ENCODE measurements around the gene FTL. TPM values are rescaled to one million over a fixed set of nuclear protein-coding genes. Genes with fewer than 3 reads are reported as not detected.

Gene FTL
- total and polyA plus RNA-seq, 2 donors: 1,031 to 8,316 TPM

DNA sequence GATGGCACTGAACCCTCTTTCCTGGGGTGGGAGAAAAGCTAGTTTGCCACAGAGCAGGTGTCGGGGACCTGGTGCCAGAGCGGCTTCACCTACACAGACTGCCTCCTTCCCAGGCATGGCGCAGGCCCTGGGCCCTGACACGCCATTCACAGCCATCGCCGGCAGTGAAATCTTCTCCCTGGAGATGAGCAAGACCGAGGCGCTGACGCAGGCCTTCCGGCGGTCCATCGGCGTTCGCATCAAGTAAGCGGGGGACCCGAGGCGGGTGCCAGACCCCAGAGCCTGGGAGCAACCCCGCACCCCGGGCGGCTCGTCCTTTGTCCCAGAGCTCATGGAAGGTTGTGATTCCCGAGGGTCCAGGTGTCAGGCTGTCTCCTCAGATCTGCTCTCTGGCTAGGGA is 41.8 kb downstream of the FTL start:
- WGBS: 98% methylated on average over 22 of the region's 22 CpGs
- Histone ChIP-seq H3K27ac (ENCODE audit: low read depth in 1 of 2, low read length in 1 of 2) (no peak overlapping the region), H3K27me3 (ENCODE audit: control insufficient read depth in 2 of 2, insufficient read depth in 1 of 2, low read length in 1 of 2) (no peaks in the 10 kb centered on the region), H3K9me3 (ENCODE audit: control insufficient read depth in 2 of 2, insufficient read depth in 1 of 2, low read length in 1 of 2) (no peaks in the 10 kb centered on the region), H3K36me3 (ENCODE audit: control insufficient read depth in 2 of 2, insufficient read depth in 2 of 2, low read length in 1 of 2) (peaks cover 71 to 72% of the 10 kb centered on the region in 2 donors), H3K4me3 (ENCODE audit: low read length in 2 of 2) (no peak overlapping the region), H3K4me1 (ENCODE audit: control insufficient read depth in 2 of 2, insufficient read depth in 2 of 2, low read length in 2 of 2) (no peaks in the 10 kb centered on the region)
- DNase-seq (ENCODE audit: low read depth in 6 of 9, low spot score in 9 of 9): no peak

DNA sequence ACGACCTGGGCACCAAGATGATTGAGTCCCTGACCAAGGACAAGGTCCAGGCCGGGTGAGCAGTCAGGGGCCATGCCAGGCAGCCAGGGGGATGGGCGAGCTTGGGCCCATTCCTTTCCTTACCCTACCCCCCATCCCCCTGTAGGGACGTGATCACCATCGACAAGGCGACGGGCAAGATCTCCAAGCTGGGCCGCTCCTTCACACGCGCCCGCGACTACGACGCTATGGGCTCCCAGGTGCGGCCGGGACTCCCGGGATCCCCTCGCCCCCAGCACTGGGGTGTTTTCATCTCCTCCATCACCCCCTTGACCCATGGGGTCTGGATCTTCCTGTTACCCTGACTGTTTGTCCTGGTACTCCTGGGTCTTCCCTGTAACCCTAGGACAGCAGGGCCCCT is 44.7 kb downstream of the FTL start:
- WGBS: 99% methylated on average over 18 of the region's 18 CpGs
- no peak overlapping the region for H3K4me3 ChIP-seq (ENCODE audit: low read length in 2 of 2)
- H3K27ac ChIP-seq (ENCODE audit: low read depth in 1 of 2, low read length in 1 of 2): no peak overlapping the region
- H3K36me3 ChIP-seq (ENCODE audit: control insufficient read depth in 2 of 2, insufficient read depth in 2 of 2, low read length in 1 of 2): peaks cover 62 to 75% of the 10 kb centered on the region in 2 donors
- H3K9me3 ChIP-seq (ENCODE audit: control insufficient read depth in 2 of 2, insufficient read depth in 1 of 2, low read length in 1 of 2): no peaks in the 10 kb centered on the region
- H3K4me1 ChIP-seq (ENCODE audit: control insufficient read depth in 2 of 2, insufficient read depth in 2 of 2, low read length in 2 of 2): no peaks in the 10 kb centered on the region
- H3K27me3 ChIP-seq (ENCODE audit: control insufficient read depth in 2 of 2, insufficient read depth in 1 of 2, low read length in 1 of 2): no peaks in the 10 kb centered on the region
- no peak for DNase-seq (ENCODE audit: low read depth in 6 of 9, low spot score in 9 of 9)

DNA sequence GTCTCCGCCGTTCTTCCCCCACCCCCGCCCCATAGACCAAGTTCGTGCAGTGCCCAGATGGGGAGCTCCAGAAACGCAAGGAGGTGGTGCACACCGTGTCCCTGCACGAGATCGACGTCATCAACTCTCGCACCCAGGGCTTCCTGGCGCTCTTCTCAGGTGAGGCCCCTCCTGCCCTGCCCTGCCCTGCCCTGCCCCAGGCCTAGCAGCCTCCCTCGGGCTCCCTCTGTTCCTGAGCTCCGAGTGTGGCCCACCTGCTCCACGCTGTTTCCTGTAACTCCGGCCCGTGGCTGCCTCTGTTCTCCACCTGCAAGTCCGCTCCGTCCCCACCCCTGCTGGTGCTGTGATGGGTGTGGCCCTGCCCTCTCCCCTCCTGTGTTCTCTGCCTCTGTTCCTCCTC is 45.3 kb downstream of the FTL start:
- no peaks in the 10 kb centered on the region for H3K9me3 ChIP-seq (ENCODE audit: control insufficient read depth in 2 of 2, insufficient read depth in 1 of 2, low read length in 1 of 2)
- WGBS: 97% methylated on average over 18 of the region's 18 CpGs
- DNase-seq (ENCODE audit: low read depth in 6 of 9, low spot score in 9 of 9): no peak
- H3K4me3 ChIP-seq (ENCODE audit: low read length in 2 of 2): no peak overlapping the region
- no peak overlapping the region for H3K27ac ChIP-seq (ENCODE audit: low read depth in 1 of 2, low read length in 1 of 2)
- peaks cover 60 to 76% of the 10 kb centered on the region in 2 donors for H3K36me3 ChIP-seq (ENCODE audit: control insufficient read depth in 2 of 2, insufficient read depth in 2 of 2, low read length in 1 of 2)
- no peaks in the 10 kb centered on the region for H3K27me3 ChIP-seq (ENCODE audit: control insufficient read depth in 2 of 2, insufficient read depth in 1 of 2, low read length in 1 of 2)
- no peaks in the 10 kb centered on the region for H3K4me1 ChIP-seq (ENCODE audit: control insufficient read depth in 2 of 2, insufficient read depth in 2 of 2, low read length in 2 of 2)

DNA sequence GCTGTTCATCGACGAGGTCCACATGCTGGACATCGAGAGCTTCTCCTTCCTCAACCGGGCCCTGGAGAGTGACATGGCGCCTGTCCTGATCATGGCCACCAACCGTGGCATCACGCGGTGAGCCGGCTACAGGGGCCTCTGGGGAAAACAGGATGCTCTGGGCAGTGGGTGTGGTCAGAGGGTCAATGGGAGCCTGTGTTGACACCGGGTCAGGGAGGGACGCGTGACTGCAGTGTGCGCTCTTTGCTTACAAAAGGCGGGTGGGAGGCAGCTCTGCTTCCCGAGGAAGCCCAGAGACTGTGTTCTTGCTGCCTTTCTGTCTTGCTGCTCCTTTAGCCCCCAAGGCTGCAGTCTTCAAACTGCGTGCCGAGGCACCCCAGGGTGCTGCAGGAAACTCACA is 46.1 kb downstream of the FTL start:
- no peak overlapping the region for H3K27ac ChIP-seq (ENCODE audit: low read depth in 1 of 2, low read length in 1 of 2)
- H3K36me3 ChIP-seq (ENCODE audit: control insufficient read depth in 2 of 2, insufficient read depth in 2 of 2, low read length in 1 of 2): peaks cover 62 to 76% of the 10 kb centered on the region in 2 donors
- H3K27me3 ChIP-seq (ENCODE audit: control insufficient read depth in 2 of 2, insufficient read depth in 1 of 2, low read length in 1 of 2): no peaks in the 10 kb centered on the region
- no peak for DNase-seq (ENCODE audit: low read depth in 6 of 9, low spot score in 9 of 9)
- H3K9me3 ChIP-seq (ENCODE audit: control insufficient read depth in 2 of 2, insufficient read depth in 1 of 2, low read length in 1 of 2): no peaks in the 10 kb centered on the region
- H3K4me3 ChIP-seq (ENCODE audit: low read length in 2 of 2): no peak overlapping the region
- H3K4me1 ChIP-seq (ENCODE audit: control insufficient read depth in 2 of 2, insufficient read depth in 2 of 2, low read length in 2 of 2): no peaks in the 10 kb centered on the region
- 98% methylated on average over 17 of the region's 17 CpGs for WGBS

DNA sequence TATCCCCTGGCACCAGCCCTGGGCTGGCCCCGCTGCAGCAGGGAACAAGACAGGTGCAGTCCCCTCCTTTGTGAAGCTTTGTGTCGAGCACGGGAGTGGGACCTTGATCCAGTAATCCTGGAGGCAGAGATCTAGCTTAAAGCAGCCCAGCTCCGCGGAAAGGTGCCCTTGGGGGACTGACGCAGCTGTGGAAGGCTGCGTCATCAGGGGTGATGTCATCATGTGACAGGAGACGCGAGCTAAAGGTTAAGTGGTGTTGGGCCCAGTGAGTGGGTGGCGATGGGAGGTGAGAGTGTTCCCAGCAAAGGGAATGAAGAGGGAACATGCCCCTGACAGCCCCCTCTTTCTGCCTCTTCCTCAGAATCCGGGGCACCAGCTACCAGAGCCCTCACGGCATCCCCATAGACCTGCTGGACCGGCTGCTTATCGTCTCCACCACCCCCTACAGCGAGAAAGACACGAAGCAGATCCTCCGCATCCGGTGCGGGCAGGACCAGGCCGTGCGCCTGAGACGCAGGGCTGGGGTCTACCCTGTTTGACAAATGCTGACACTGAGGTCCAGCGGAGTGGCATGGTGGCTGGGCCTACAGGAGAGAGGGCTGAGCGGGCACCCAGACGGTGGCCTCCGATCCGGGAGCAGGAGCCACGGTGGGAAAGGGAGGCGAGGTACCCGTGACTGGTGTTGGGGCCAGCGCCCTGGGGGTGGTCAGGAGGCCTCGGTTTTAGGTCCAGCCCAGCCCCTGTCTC is 49.2 kb downstream of the FTL start:
- DNase-seq (ENCODE audit: low read depth in 6 of 9, low spot score in 9 of 9): no peak
- Histone ChIP-seq H3K36me3 (ENCODE audit: control insufficient read depth in 2 of 2, insufficient read depth in 2 of 2, low read length in 1 of 2) (peaks cover 48 to 64% of the 10 kb centered on the region in 2 donors), H3K4me3 (ENCODE audit: low read length in 2 of 2) (no peak overlapping the region), H3K4me1 (ENCODE audit: control insufficient read depth in 2 of 2, insufficient read depth in 2 of 2, low read length in 2 of 2) (peaks cover 3 to 11% of the 10 kb centered on the region in 2 donors), H3K9me3 (ENCODE audit: control insufficient read depth in 2 of 2, insufficient read depth in 1 of 2, low read length in 1 of 2) (no peaks in the 10 kb centered on the region), H3K27ac (ENCODE audit: low read depth in 1 of 2, low read length in 1 of 2) (no peak overlapping the region), H3K27me3 (ENCODE audit: control insufficient read depth in 2 of 2, insufficient read depth in 1 of 2, low read length in 1 of 2) (peaks cover 7 to 23% of the 10 kb centered on the region in 2 donors)
- WGBS: 97% methylated on average over 32 of the region's 32 CpGs

DNA sequence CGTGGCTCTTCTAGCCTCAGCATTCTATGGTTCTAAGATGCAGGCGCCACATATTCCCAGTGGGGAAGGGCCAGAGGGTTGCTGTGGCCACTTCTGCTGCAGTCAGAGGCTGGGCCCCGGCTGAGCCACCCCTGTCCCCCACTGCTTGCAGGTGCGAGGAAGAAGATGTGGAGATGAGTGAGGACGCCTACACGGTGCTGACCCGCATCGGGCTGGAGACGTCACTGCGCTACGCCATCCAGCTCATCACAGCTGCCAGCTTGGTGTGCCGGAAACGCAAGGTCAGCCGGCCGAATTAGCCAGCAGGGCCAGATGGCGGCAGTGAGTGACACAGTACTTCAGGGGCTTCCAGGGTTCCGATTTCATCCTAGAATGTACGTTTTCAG is 49.8 kb downstream of the FTL start:
- Histone ChIP-seq H3K36me3 (ENCODE audit: control insufficient read depth in 2 of 2, insufficient read depth in 2 of 2, low read length in 1 of 2) (peaks cover 43 to 59% of the 10 kb centered on the region in 2 donors), H3K9me3 (ENCODE audit: control insufficient read depth in 2 of 2, insufficient read depth in 1 of 2, low read length in 1 of 2) (no peaks in the 10 kb centered on the region), H3K27ac (ENCODE audit: low read depth in 1 of 2, low read length in 1 of 2) (no peak overlapping the region), H3K27me3 (ENCODE audit: control insufficient read depth in 2 of 2, insufficient read depth in 1 of 2, low read length in 1 of 2) (peaks cover 13 to 28% of the 10 kb centered on the region in 2 donors), H3K4me3 (ENCODE audit: low read length in 2 of 2) (no peak overlapping the region), H3K4me1 (ENCODE audit: control insufficient read depth in 2 of 2, insufficient read depth in 2 of 2, low read length in 2 of 2) (peaks cover 3 to 14% of the 10 kb centered on the region in 2 donors)
- 98% methylated on average over 18 of the region's 18 CpGs for WGBS
- DNase-seq (ENCODE audit: low read depth in 6 of 9, low spot score in 9 of 9): no peak

DNA sequence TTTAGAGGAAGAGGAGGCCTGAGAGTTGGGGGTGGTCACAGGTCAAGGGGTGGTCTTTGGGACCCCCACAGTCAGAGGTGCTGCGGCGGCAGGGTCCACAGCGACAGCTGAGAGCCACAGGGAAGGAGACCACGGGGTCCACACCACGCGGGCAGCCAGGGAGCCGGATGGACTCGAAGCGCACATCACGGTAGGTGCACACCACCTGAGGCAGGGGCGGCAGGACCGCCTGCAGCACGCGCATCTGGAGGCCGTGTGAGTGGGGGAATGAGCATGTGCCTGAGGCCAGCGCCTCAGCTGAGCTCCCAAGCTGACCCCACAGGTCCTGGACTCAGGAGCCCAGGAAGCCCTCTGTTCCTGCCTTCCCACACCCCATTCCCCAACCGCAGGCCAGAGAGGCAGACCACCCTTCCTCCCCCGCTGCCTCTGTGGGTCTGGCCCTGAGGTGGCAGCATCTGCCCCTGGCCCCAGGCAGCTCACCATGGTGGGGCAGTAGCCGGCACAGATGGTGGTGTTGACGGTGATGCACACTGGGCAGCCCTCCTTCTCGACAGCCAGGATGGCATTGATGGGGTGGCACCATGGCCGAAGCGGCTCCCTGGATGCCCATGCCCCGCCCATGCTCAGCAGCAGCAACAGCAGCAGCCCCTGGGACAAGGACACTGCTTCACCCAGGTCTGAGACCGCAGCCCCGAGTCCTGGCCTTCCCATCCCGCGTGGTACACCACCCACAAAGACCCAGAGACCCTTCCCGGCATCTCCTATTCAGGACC is 51.1 kb downstream of the FTL start:
- peaks cover 16 to 42% of the 10 kb centered on the region in 2 donors for H3K27me3 ChIP-seq (ENCODE audit: control insufficient read depth in 2 of 2, insufficient read depth in 1 of 2, low read length in 1 of 2)
- no peaks in the 10 kb centered on the region for H3K9me3 ChIP-seq (ENCODE audit: control insufficient read depth in 2 of 2, insufficient read depth in 1 of 2, low read length in 1 of 2)
- no peak for DNase-seq (ENCODE audit: low read depth in 6 of 9, low spot score in 9 of 9)
- peaks cover 31 to 45% of the 10 kb centered on the region in 2 donors for H3K36me3 ChIP-seq (ENCODE audit: control insufficient read depth in 2 of 2, insufficient read depth in 2 of 2, low read length in 1 of 2)
- no peak overlapping the region for H3K4me3 ChIP-seq (ENCODE audit: low read length in 2 of 2)
- WGBS: 94% methylated on average over 27 of the region's 29 CpGs
- peaks cover 3 to 14% of the 10 kb centered on the region in 2 donors for H3K4me1 ChIP-seq (ENCODE audit: control insufficient read depth in 2 of 2, insufficient read depth in 2 of 2, low read length in 2 of 2)
- no peak overlapping the region for H3K27ac ChIP-seq (ENCODE audit: low read depth in 1 of 2, low read length in 1 of 2)

Other genes starting within 250 kb of the FTL start
- gene MAMSTR, start 245.6 kb upstream of the FTL start, total RNA-seq: 0.38 TPM
- gene MAMSTR, start 245.6 kb upstream of the FTL start, polyA plus RNA-seq: 1.2 TPM
- 3.3 TPM for gene RASIP1, start 224.7 kb upstream of the FTL start, total RNA-seq
- gene RASIP1, start 224.7 kb upstream of the FTL start, polyA plus RNA-seq: 15.6 TPM
- gene IZUMO1, start 218.4 kb upstream of the FTL start, total RNA-seq: 0.05 TPM
- gene IZUMO1, start 218.4 kb upstream of the FTL start, polyA plus RNA-seq: 0.18 TPM
- 0.52 TPM for gene FUT1, start 212.7 kb upstream of the FTL start, total RNA-seq
- 1.3 TPM for gene FUT1, start 212.7 kb upstream of the FTL start, polyA plus RNA-seq
- not detected for gene FGF21, start 209.8 kb upstream of the FTL start, total RNA-seq
- 0.11 TPM for gene FGF21, start 209.8 kb upstream of the FTL start, polyA plus RNA-seq
- 18.9 TPM for gene BCAT2, start 154.3 kb upstream of the FTL start, total RNA-seq
- 37.5 TPM for gene BCAT2, start 154.3 kb upstream of the FTL start, polyA plus RNA-seq
- 9.9 TPM for gene HSD17B14, start 128.8 kb upstream of the FTL start, total RNA-seq
- 20.4 TPM for gene HSD17B14, start 128.8 kb upstream of the FTL start, polyA plus RNA-seq
- gene PLEKHA4, start 96.7 kb upstream of the FTL start, total RNA-seq: 4.1 TPM
- 17.3 TPM for gene PLEKHA4, start 96.7 kb upstream of the FTL start, polyA plus RNA-seq
- 12.1 TPM for gene PPP1R15A, start 92.9 kb upstream of the FTL start, total RNA-seq
- 40.0 TPM for gene PPP1R15A, start 92.9 kb upstream of the FTL start, polyA plus RNA-seq
- gene TULP2, start 66.6 kb upstream of the FTL start, total RNA-seq: not detected
- 0.02 TPM for gene TULP2, start 66.6 kb upstream of the FTL start, polyA plus RNA-seq
- gene NUCB1, start 65.0 kb upstream of the FTL start, total RNA-seq: 42.3 TPM
- gene NUCB1, start 65.0 kb upstream of the FTL start, polyA plus RNA-seq: 119 TPM
- gene DHDH, start 31.6 kb upstream of the FTL start, total RNA-seq: 0.28 TPM
- 1.0 TPM for gene DHDH, start 31.6 kb upstream of the FTL start, polyA plus RNA-seq
- 62.6 TPM for gene BAX, start 10.4 kb upstream of the FTL start, total RNA-seq
- gene BAX, start 10.4 kb upstream of the FTL start, polyA plus RNA-seq: 126 TPM
- gene GYS1, start 28.0 kb downstream of the FTL start, total RNA-seq: 14.0 TPM
- 22.2 TPM for gene GYS1, start 28.0 kb downstream of the FTL start, polyA plus RNA-seq
- 107 TPM for gene RUVBL2, start 28.6 kb downstream of the FTL start, total RNA-seq
- gene RUVBL2, start 28.6 kb downstream of the FTL start, polyA plus RNA-seq: 52.0 TPM
- not detected for gene LHB, start 51.8 kb downstream of the FTL start, total RNA-seq
- gene LHB, start 51.8 kb downstream of the FTL start, polyA plus RNA-seq: 1.2 TPM
- 0.14 TPM for gene CGB3, start 59.0 kb downstream of the FTL start, total RNA-seq
- gene CGB3, start 59.0 kb downstream of the FTL start, polyA plus RNA-seq: 0.37 TPM
- not detected for gene CGB2, start 66.6 kb downstream of the FTL start, total RNA-seq
- gene CGB2, start 66.6 kb downstream of the FTL start, polyA plus RNA-seq: 0.11 TPM
- not detected for gene CGB1, start 71.6 kb downstream of the FTL start, total RNA-seq
- not detected for gene CGB1, start 71.6 kb downstream of the FTL start, polyA plus RNA-seq
- gene CGB5, start 78.5 kb downstream of the FTL start, total RNA-seq: 0.19 TPM
- gene CGB5, start 78.5 kb downstream of the FTL start, polyA plus RNA-seq: 0.98 TPM
- 0.14 TPM for gene CGB8, start 83.8 kb downstream of the FTL start, total RNA-seq
- 0.27 TPM for gene CGB8, start 83.8 kb downstream of the FTL start, polyA plus RNA-seq
- 0.33 TPM for gene CGB7, start 92.4 kb downstream of the FTL start, total RNA-seq
- gene CGB7, start 92.4 kb downstream of the FTL start, polyA plus RNA-seq: 6.7 TPM
- gene NTF4, start 99.5 kb downstream of the FTL start, total RNA-seq: 6.7 TPM
- 30.1 TPM for gene NTF4, start 99.5 kb downstream of the FTL start, polyA plus RNA-seq
- not detected for gene KCNA7, start 107.4 kb downstream of the FTL start, total RNA-seq
- 0.05 TPM for gene KCNA7, start 107.4 kb downstream of the FTL start, polyA plus RNA-seq
- gene SNRNP70, start 120.1 kb downstream of the FTL start, total RNA-seq: 142 TPM
- gene SNRNP70, start 120.1 kb downstream of the FTL start, polyA plus RNA-seq: 419 TPM
- 3.5 TPM for gene LIN7B, start 149.1 kb downstream of the FTL start, total RNA-seq
- gene LIN7B, start 149.1 kb downstream of the FTL start, polyA plus RNA-seq: 9.0 TPM
- 2.7 TPM for gene C19orf73, start 153.8 kb downstream of the FTL start, total RNA-seq
- 4.0 TPM for gene C19orf73, start 153.8 kb downstream of the FTL start, polyA plus RNA-seq
- gene PPFIA3, start 154.2 kb downstream of the FTL start, total RNA-seq: 7.0 TPM
- gene PPFIA3, start 154.2 kb downstream of the FTL start, polyA plus RNA-seq: 14.1 TPM
- 1.3 TPM for gene HRC, start 190.1 kb downstream of the FTL start, total RNA-seq
- gene HRC, start 190.1 kb downstream of the FTL start, polyA plus RNA-seq: 1.1 TPM
- gene TRPM4, start 192.5 kb downstream of the FTL start, total RNA-seq: 3.7 TPM
- gene TRPM4, start 192.5 kb downstream of the FTL start, polyA plus RNA-seq: 7.6 TPM

All from thymus (tissue), 11 donors.